CD4-positive, alpha-beta T cell treated with Interleukin-21 for 1 hour (primary cell): ENCODE measurements around the gene CDK6.

ENCODE experiments used
- DNase-seq: peaks from one replicate; pipeline ENCODE4 v3.0.0-alpha.2; 2020

CDK6 gene

DNA sequence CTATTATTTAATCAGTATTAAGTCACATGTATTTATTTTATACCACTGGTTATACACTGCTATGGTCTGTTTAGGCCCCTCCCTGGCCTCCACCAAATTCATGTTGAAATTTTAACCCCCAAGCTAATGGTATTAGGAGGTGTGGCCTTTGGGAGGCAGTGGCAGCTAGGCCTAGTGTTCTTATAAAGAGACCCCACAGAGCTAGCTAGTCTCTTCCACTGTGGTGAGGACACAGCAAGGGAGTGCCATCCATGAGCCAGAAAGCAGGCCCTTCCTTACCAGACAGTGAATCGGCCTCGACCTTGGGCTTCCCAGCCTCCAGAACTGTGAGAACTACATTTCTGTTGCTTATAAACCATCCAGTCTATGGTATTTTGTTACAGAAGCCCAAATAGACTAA is 279.1 kb downstream of the CDK6 start:
- DNase-seq: no peak
